GM18873 (cell line): ENCODE measurements around the gene TULP3.

Experiments used
- ATAC-seq: cut with Tn5 transposase; IDR thresholded peaks from one replicate; pipeline ENCODE4 v1.9.1; 2021; ENCODE audit warnings: mild to moderate bottlenecking, moderate library complexity, moderate number of reproducible peaks; ENCODE audit not compliant: unreplicated experiment, low FRiP score

TULP3 gene

GRCh38 chr12:2925322-2925995 lies 34.8 kb downstream of the TULP3 start:
- no peak for ATAC-seq

GRCh38 chr12:2930865-2931264 lies 40.2 kb downstream of the TULP3 start:
- ATAC-seq = no peak

- ATAC-seq = no peak
These were observed 42.9 kb downstream of the TULP3 start for GRCh38 chr12:2933586-2933985.

GRCh38 chr12:2934371-2934770 lies 43.7 kb downstream of the TULP3 start:
- ATAC-seq = no peak

GRCh38 chr12:2936301-2936700 lies 45.6 kb downstream of the TULP3 start:
- ATAC-seq = no peak

- ATAC-seq = no peak
These were observed 46.8 kb downstream of the TULP3 start for GRCh38 chr12:2937500-2937899.

GRCh38 chr12:2939191-2939590 lies 48.5 kb downstream of the TULP3 start:
- ATAC-seq = no peak

- ATAC-seq = no peak
These were observed 49.9 kb downstream of the TULP3 start for GRCh38 chr12:2940564-2940963.

- no peak for ATAC-seq
These were observed 50.8 kb downstream of the TULP3 start for GRCh38 chr12:2941524-2941923.

- no peak for ATAC-seq
These were observed 53.8 kb downstream of the TULP3 start for GRCh38 chr12:2944401-2945047.

GRCh38 chr12:2949411-2949810 lies 58.7 kb downstream of the TULP3 start:
- no peak for ATAC-seq

GRCh38 chr12:2955888-2956287 lies 65.2 kb downstream of the TULP3 start:
- no peak for ATAC-seq

- ATAC-seq = no peak
These were observed 67.2 kb downstream of the TULP3 start for GRCh38 chr12:2957816-2958431.

- no peak for ATAC-seq
These were observed 67.9 kb downstream of the TULP3 start for GRCh38 chr12:2958432-2959191.

GRCh38 chr12:2959192-2959504 lies 68.5 kb downstream of the TULP3 start, which contains the start of gene TEAD4:
TSS of gene TEAD4 (plus strand) at chr12:2959397.
- no peak for ATAC-seq

- ATAC-seq = no peak
These were observed 69.1 kb downstream of the TULP3 start for GRCh38 chr12:2959505-2960389.

- ATAC-seq = no peak
These were observed 69.8 kb downstream of the TULP3 start for GRCh38 chr12:2960390-2960956.

GRCh38 chr12:2960996-2961616 lies 70.4 kb downstream of the TULP3 start:
- no peak for ATAC-seq

GRCh38 chr12:2961705-2962104 lies 71.0 kb downstream of the TULP3 start:
- ATAC-seq = no peak
